OCI-LY7 (cell line): ENCODE measurements around the gene CYTH3. TPM values are rescaled to one million over a fixed set of nuclear protein-coding genes. Genes with fewer than 3 reads are reported as not detected.

ENCODE experiments used
- BruUV-seq: library from RNA; stranded (reverse); fragments of 400-500 nt; replicated peaks from 2 replicates; lab custom pipeline; 2021; lab: Mats Ljungman, UMichigan
- CTCF ChIA-PET: fragments of 300-600 bp; sonication (Branson Sonifier 250); formaldehyde crosslinking; loops from one replicate; lab custom pipeline; 2022; ENCODE audit warnings: antibody characterized with exemption; ENCODE audit not compliant: unreplicated experiment; lab: Charles Lee
- POLR2A ChIA-PET: fragments of 300-600 bp; sonication (Branson Sonifier 250); formaldehyde crosslinking; loops from one replicate; lab custom pipeline; 2022; ENCODE audit warnings: antibody characterized with exemption; lab: Charles Lee
- DNase-seq: peaks from one replicate; pipeline ENCODE4 v3.0.0-alpha.2; 2015; ENCODE audit warnings: low spot score
- H2AFZ ChIP-seq: fragments of 200-600 bp; sonication (generic), shearing (Covaris generic); 2 replicates; pipeline ENCODE4 v1.6.1; 2014; ENCODE audit warnings: mild to moderate bottlenecking, antibody characterized with exemption, low read length, moderate library complexity
- H3K27ac ChIP-seq: fragments of 200-600 bp; sonication (generic); 2 replicates; pipeline ENCODE4 v1.5.1; 2014; ENCODE audit warnings: mixed run types, low read depth, mild to moderate bottlenecking, moderate library complexity, low read length, inconsistent platforms; ENCODE audit not compliant: poor library complexity, severe bottlenecking
- H3K36me3 ChIP-seq: fragments of 200-600 bp; sonication (generic); 2 replicates; pipeline ENCODE4 v1.6.1; 2014; ENCODE audit warnings: mild to moderate bottlenecking, antibody characterized with exemption, low read length, moderate library complexity, mixed read lengths; ENCODE audit not compliant: insufficient read depth
- H3K4me1 ChIP-seq: fragments of 200-600 bp; sonication (generic); 2 replicates; pipeline ENCODE4 v1.5.1; 2014; ENCODE audit warnings: mild to moderate bottlenecking, low read length; ENCODE audit not compliant: insufficient read depth, poor library complexity, severe bottlenecking
- H3K4me2 ChIP-seq: fragments of 200-600 bp; sonication (generic); 2 replicates; pipeline ENCODE4 v1.6.1; 2014; ENCODE audit warnings: mild to moderate bottlenecking, low read length
- H3K4me3 ChIP-seq: fragments of 200-600 bp; sonication (generic); 2 replicates; pipeline ENCODE4 v1.5.1; 2014; ENCODE audit warnings: mild to moderate bottlenecking, low read depth, low read length; ENCODE audit not compliant: poor library complexity, severe bottlenecking
- H3K79me2 ChIP-seq: fragments of 200-600 bp; sonication (generic); 2 replicates; pipeline ENCODE4 v1.6.1; 2016; ENCODE audit warnings: low read depth, mild to moderate bottlenecking, low read length, moderate library complexity, mixed read lengths; ENCODE audit not compliant: insufficient read depth
- H3K9me2 ChIP-seq: fragments of 200-600 bp; sonication (generic); 2 replicates; pipeline ENCODE4 v1.6.1; 2016; ENCODE audit warnings: mild to moderate bottlenecking, low read length, mixed read lengths; ENCODE audit not compliant: insufficient read depth
- H3K9me3 ChIP-seq: fragments of 200-600 bp; sonication (generic); 2 replicates; pipeline ENCODE4 v1.6.1; 2014; ENCODE audit warnings: mild to moderate bottlenecking, mixed run types, low read length, mixed read lengths
- H4K20me1 ChIP-seq: fragments of 200-600 bp; sonication (generic); 2 replicates; pipeline ENCODE4 v1.6.1; 2014; ENCODE audit warnings: mild to moderate bottlenecking, antibody characterized with exemption, low read length, moderate library complexity, mixed read lengths; ENCODE audit not compliant: insufficient read depth
- CTCF ChIP-seq: fragments of 200-600 bp; sonication (generic); conservative IDR thresholded peaks from 2 replicates; pipeline ENCODE4 v1.5.1; 2014; ENCODE audit warnings: mild to moderate bottlenecking, antibody characterized with exemption, low read length, moderate library complexity, mixed read lengths
- EZH2phosphoT487 ChIP-seq: fragments of 200-600 bp; sonication (generic); IDR thresholded peaks from 2 replicates; pipeline ENCODE4 v1.6.1; 2018; ENCODE audit warnings: low read depth, borderline replicate concordance, mild to moderate bottlenecking, mixed run types, antibody characterized with exemption, low read length, moderate library complexity, mixed read lengths
- intact Hi-C: fragments of 100-400 bp; cut with micrococcal nuclease; formaldehyde crosslinking; loops from one replicate; pipeline ENCODE4 v1.10.0; 2022; ENCODE audit not compliant: unreplicated experiment
- total RNA-seq, 2 experiments: library from RNA; depleted of rRNA in 1 of 2; stranded (reverse); fragments of >200 nt in 1 of 2; shearing (Covaris generic) in 1 of 2; gene quantifications; 2 replicates each; pipeline ENCODE4 v1.2.3, GENCODE V29; 2014 to 2022

Gene CYTH3
- total RNA-seq, 2 experiments from 2014 or later, result 3.7 to 4.7 TPM

- Histone ChIP-seq H3K79me2 (no peaks in the 10 kb centered on the region), H3K9me2 (no peaks in the 10 kb centered on the region), H3K9me3 (no peaks in the 10 kb centered on the region), H3K4me1 (no peaks in the 10 kb centered on the region), H3K4me2 (no peak overlapping the region), H2AFZ (no peak overlapping the region), H3K36me3 (no peaks in the 10 kb centered on the region), H4K20me1 (no peaks in the 10 kb centered on the region), H3K27ac (no peak overlapping the region), H3K4me3 (no peak overlapping the region)
- DNase-seq, result no peak
- intact Hi-C loops, result no loop called here
- ChIA-PET POLR2A (interaction anchor here (0.6 kb wide), 1 partner anchor 194 kb away, joined by 5 read pairs; no protein-coding TSS in a partner anchor), CTCF (no interaction called here)
- TF ChIP-seq CTCF, result no peak
- no peak for TF ChIP-seq EZH2phosphoT487
- no TSS peak for BruUV-seq
Measured at GRCh38 chr7:6246251-6246917, 26.0 kb downstream of the CYTH3 start.

DNA sequence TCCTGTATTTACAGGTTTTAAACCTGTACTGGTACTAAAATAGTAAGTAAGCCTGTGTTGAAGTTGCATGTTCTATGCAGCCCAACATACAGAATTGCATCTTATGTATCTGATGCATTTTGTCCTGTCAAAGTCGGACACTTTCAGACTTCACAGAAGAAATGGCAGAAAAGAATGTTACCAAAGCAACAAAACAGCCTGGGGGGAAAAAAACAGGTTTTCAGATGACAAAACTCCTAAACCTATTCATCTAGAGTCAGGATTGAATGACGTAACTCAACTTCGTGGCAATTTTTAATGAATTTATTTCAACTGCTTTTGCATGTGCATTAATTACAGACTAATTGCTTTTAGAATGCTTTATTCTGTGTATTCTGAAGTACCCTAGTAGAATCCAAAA lies 28.4 kb downstream of the CYTH3 start:
- Histone ChIP-seq H3K4me1 (no peaks in the 10 kb centered on the region), H3K79me2 (no peaks in the 10 kb centered on the region), H2AFZ (no peak overlapping the region), H3K36me3 (no peaks in the 10 kb centered on the region), H3K9me3 (no peaks in the 10 kb centered on the region), H3K4me2 (no peak overlapping the region), H4K20me1 (no peaks in the 10 kb centered on the region), H3K4me3 (no peak overlapping the region), H3K27ac (no peak overlapping the region), H3K9me2 (no peaks in the 10 kb centered on the region)
- DNase-seq, result no peak
- BruUV-seq, result no TSS peak
- ChIA-PET CTCF (no interaction called here), POLR2A (no interaction called here)
- no peak for TF ChIP-seq EZH2phosphoT487
- no peak for TF ChIP-seq CTCF
- intact Hi-C loops, result no loop called here

GRCh38 chr7:6243168-6243567 lies 29.3 kb downstream of the CYTH3 start:
- H3K9me2 ChIP-seq, result no peaks in the 10 kb centered on the region
- BruUV-seq, result no TSS peak
- H3K4me1 ChIP-seq, result no peaks in the 10 kb centered on the region
- DNase-seq, result no peak
- no peaks in the 10 kb centered on the region for H3K79me2 ChIP-seq
- no peaks in the 10 kb centered on the region for H4K20me1 ChIP-seq
- ChIA-PET CTCF (no interaction called here), POLR2A (no interaction called here)
- intact Hi-C loops, result no loop called here
- H3K9me3 ChIP-seq, result no peaks in the 10 kb centered on the region
- H3K4me3 ChIP-seq, result no peak overlapping the region
- H3K36me3 ChIP-seq, result no peaks in the 10 kb centered on the region
- no peak overlapping the region for H2AFZ ChIP-seq
- TF ChIP-seq CTCF, result no peak
- TF ChIP-seq EZH2phosphoT487, result no peak
- H3K27ac ChIP-seq, result no peak overlapping the region
- no peak overlapping the region for H3K4me2 ChIP-seq
